Ishikawa (cell line): Measurements from ENCODE around the gene BMPER.

Experiments
- CEBPB ChIP-seq: IDR thresholded peaks from 2 replicates; pipeline ENCODE4 v1.6.1; 2012
- CREB1 ChIP-seq: IDR thresholded peaks from 2 replicates; pipeline ENCODE4 v1.6.1; 2012; ENCODE audit warnings: low read depth
- EGR1 ChIP-seq: IDR thresholded peaks from 2 replicates; pipeline ENCODE4 v1.6.1; 2012
- EP300 ChIP-seq: IDR thresholded peaks from 2 replicates; pipeline ENCODE4 v1.6.1; 2012; ENCODE audit warnings: borderline replicate concordance
- FOXM1 ChIP-seq: IDR thresholded peaks from 2 replicates; pipeline ENCODE4 v1.6.1; 2012; ENCODE audit warnings: low read depth, borderline replicate concordance
- MAX ChIP-seq: IDR thresholded peaks from 2 replicates; pipeline ENCODE4 v1.6.1; 2012
- NFIC ChIP-seq: IDR thresholded peaks from 2 replicates; pipeline ENCODE4 v1.6.1; 2012
- RAD21 ChIP-seq: IDR thresholded peaks from 2 replicates; pipeline ENCODE4 v1.6.1; 2012; ENCODE audit warnings: low read depth
- REST ChIP-seq: IDR thresholded peaks from 2 replicates; pipeline ENCODE4 v1.6.1; 2012; ENCODE audit warnings: low read depth, mild to moderate bottlenecking
- TAF1 ChIP-seq: IDR thresholded peaks from 2 replicates; pipeline ENCODE4 v1.6.1; 2012; ENCODE audit warnings: low read depth, mild to moderate bottlenecking
- TCF12 ChIP-seq: IDR thresholded peaks from 2 replicates; pipeline ENCODE4 v1.6.1; 2012; ENCODE audit warnings: low read depth
- TEAD4 ChIP-seq: IDR thresholded peaks from 2 replicates; pipeline ENCODE4 v1.6.1; 2012
- YY1 ChIP-seq: IDR thresholded peaks from 2 replicates; pipeline ENCODE4 v1.6.1; 2012; ENCODE audit warnings: low read depth
- ZBTB7A ChIP-seq: IDR thresholded peaks from 2 replicates; pipeline ENCODE4 v1.6.1; 2012; ENCODE audit warnings: low read depth
- TF ChIP-seq, protein P1 (sequence below): IDR thresholded peaks from 2 replicates; pipeline ENCODE4 v1.6.1; 2012

Gene BMPER

GRCh38 chr7:33883671-33883965 lies 21.7 kb upstream of the BMPER start:
- TF ChIP-seq EP300 (no peak), REST (no peak), TEAD4 (no peak), FOXM1 (no peak), TCF12 (no peak), NFIC (no peak), MAX (no peak), TAF1 (no peak), CREB1 (no peak), CEBPB (no peak), RAD21 (no peak), EGR1 (no peak)
- TF ChIP-seq, protein P1, sequence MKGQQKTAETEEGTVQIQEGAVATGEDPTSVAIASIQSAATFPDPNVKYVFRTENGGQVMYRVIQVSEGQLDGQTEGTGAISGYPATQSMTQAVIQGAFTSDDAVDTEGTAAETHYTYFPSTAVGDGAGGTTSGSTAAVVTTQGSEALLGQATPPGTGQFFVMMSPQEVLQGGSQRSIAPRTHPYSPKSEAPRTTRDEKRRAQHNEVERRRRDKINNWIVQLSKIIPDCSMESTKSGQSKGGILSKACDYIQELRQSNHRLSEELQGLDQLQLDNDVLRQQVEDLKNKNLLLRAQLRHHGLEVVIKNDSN = no peak

DNA sequence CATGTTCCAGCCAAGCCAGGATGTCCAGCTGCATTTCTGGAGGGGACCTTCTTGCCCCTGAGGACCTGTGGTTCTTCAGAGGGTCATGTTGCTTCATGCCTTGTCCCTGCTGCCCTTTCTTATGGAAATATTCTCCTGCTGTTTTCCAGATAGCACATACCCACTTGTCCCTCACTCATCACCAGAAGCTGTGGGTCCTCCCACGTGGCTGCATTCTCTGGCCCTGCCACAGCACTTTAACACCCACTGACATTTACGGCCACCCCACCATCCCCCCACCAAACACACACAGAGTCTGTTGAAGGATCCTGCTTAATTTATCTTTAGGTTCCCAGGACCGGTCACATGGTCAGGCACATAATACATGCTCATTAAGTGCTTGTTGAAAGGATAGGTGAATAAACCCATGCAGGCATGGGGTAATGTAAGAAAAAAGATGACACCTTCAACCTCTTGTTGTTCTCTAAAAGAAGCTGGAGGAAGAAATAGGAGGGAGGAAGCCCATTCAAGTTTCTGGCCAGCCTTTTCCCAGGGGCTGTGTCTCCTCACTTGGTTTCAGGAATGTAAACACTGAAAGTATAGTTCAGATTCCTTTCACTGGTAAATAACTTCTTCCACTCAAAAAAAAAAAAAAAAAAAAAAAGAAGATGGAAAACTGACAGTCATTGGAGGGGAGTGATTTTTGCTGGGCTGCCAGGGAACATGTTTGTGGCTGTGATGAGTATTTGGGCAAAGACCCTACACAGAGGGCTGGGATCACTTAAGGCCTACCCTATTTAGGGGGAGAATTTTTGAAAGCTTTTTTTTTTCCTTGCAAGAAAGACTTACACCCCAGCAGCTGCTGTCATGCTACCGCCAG lies 19.8 kb upstream of the BMPER start:
- no peak for TF ChIP-seq TCF12
- no peak for TF ChIP-seq TEAD4
- TF ChIP-seq TAF1 = no peak
- TF ChIP-seq EGR1 = no peak
- no peak for TF ChIP-seq YY1
- TF ChIP-seq MAX = no peak
- TF ChIP-seq CREB1 = no peak
- TF ChIP-seq, protein P1 = no peak
- no peak for TF ChIP-seq FOXM1
- no peak for TF ChIP-seq CEBPB
- TF ChIP-seq REST = no peak
- TF ChIP-seq RAD21 = no peak

GRCh38 chr7:33886149-33886623 lies 19.2 kb upstream of the BMPER start:
- TF ChIP-seq EP300 = no peak
- no peak for TF ChIP-seq CEBPB
- no peak for TF ChIP-seq TEAD4
- TF ChIP-seq RAD21 = no peak
- no peak for TF ChIP-seq NFIC
- TF ChIP-seq CREB1 = no peak
- no peak for TF ChIP-seq ZBTB7A
- TF ChIP-seq YY1 = no peak
- no peak for TF ChIP-seq TAF1
- TF ChIP-seq, protein P1 = no peak
- TF ChIP-seq TCF12 = no peak
- TF ChIP-seq EGR1 = no peak
- no peak for TF ChIP-seq MAX
- TF ChIP-seq REST = no peak
- no peak for TF ChIP-seq FOXM1
